Activated naive CD4-positive, alpha-beta T cell treated with Interleukin-2 at 50 U/mL for 16 hours (primary cell): ENCODE results near the gene STARD4.
A peak's percentile ranks its signal among the peaks of the same experiment; 100 is the strongest.

Experiments
- DNase-seq: peaks from one replicate; pipeline ENCODE4 v3.0.0-alpha.2; 2020

The STARD4 gene

GRCh38 chr5:111512375-111513130 is at the start of gene STARD4:
Gene STARD4 (minus strand): TSS chr5:111512535. CDS start chr5:111507433, 5,102 bp downstream.
- peak; percentile 93 for DNase-seq

GRCh38 chr5:111559680-111560079 is 47.3 kb upstream of the STARD4 start:
- no peak for DNase-seq

- no peak for DNase-seq
These were observed 45.4 kb upstream of the STARD4 start for GRCh38 chr5:111557686-111558085.

GRCh38 chr5:111557111-111557510 is 44.8 kb upstream of the STARD4 start:
- no peak for DNase-seq

GRCh38 chr5:111556501-111556900 is 44.2 kb upstream of the STARD4 start:
- DNase-seq: no peak

GRCh38 chr5:111555760-111556159 is 43.4 kb upstream of the STARD4 start:
- DNase-seq: no peak

GRCh38 chr5:111553868-111554267 is 41.5 kb upstream of the STARD4 start:
- no peak for DNase-seq

- DNase-seq: no peak
These were observed 40.6 kb upstream of the STARD4 start for GRCh38 chr5:111552896-111553295.

- no peak for DNase-seq
These were observed 40.2 kb upstream of the STARD4 start for GRCh38 chr5:111552492-111552891.

- DNase-seq: no peak
These were observed 39.4 kb upstream of the STARD4 start for GRCh38 chr5:111551569-111552275.

- no peak for DNase-seq
These were observed 38.8 kb upstream of the STARD4 start for GRCh38 chr5:111551161-111551560.

GRCh38 chr5:111550282-111551020 is 38.1 kb upstream of the STARD4 start:
- DNase-seq: peak; percentile 59

GRCh38 chr5:111548992-111549649 is 36.8 kb upstream of the STARD4 start:
- no peak for DNase-seq

GRCh38 chr5:111548348-111548950 is 36.1 kb upstream of the STARD4 start:
- no peak for DNase-seq

- no peak for DNase-seq
These were observed 32.7 kb upstream of the STARD4 start for GRCh38 chr5:111545031-111545430.

GRCh38 chr5:111537141-111538024 is 25.0 kb upstream of the STARD4 start:
- no peak for DNase-seq

- no peak for DNase-seq
These were observed 23.7 kb upstream of the STARD4 start for GRCh38 chr5:111535879-111536549.

GRCh38 chr5:111532886-111533582 is 20.7 kb upstream of the STARD4 start:
- no peak for DNase-seq

- peak; percentile 77 for DNase-seq
These were observed 18.0 kb upstream of the STARD4 start for GRCh38 chr5:111530298-111530740.

- DNase-seq: no peak
These were observed 15.7 kb upstream of the STARD4 start for GRCh38 chr5:111528056-111528455.
